Effector CD4-positive, alpha-beta T cell (primary cell): ENCODE data around the gene PNMA6F.
"Not testable (repeated sequence)": the region's sequence is repeated elsewhere in the genome, so short reads cannot be mapped to it uniquely, and the experiment has no call there.

Experiments used
- DNase-seq: peaks from one replicate; pipeline ENCODE4 v3.0.0-alpha.2; 2020

Gene PNMA6F

GRCh38 chrX:153334654-153335295, 13.2 kb upstream of the PNMA6F start:
- no peak for DNase-seq

- DNase-seq, result peak; percentile 71
Observed at GRCh38 chrX:153333821-153334653, 12.5 kb upstream of the PNMA6F start, which contains the start of gene ZNF275. ZNF275 (plus strand) TSS chrX:153334153; CDS start chrX:153336680, 2,527 bp downstream.

GRCh38 chrX:153333266-153333665, 11.7 kb upstream of the PNMA6F start:
- DNase-seq, result no peak

GRCh38 chrX:153327561-153327960, 6.0 kb upstream of the PNMA6F start:
- no peak for DNase-seq

- DNase-seq, result no peak
Observed at GRCh38 chrX:153320555-153321184, 897 bp downstream of the PNMA6F start.

GRCh38 chrX:153320047-153320443, 1.5 kb downstream of the PNMA6F start:
- DNase-seq, result not testable (repeated sequence)

- DNase-seq, result no peak
Observed at GRCh38 chrX:153319295-153320046, 2.1 kb downstream of the PNMA6F start.

GRCh38 chrX:153318811-153319210, 2.8 kb downstream of the PNMA6F start:
- no peak for DNase-seq

- DNase-seq, result no peak
Observed at GRCh38 chrX:153317996-153318722, 3.4 kb downstream of the PNMA6F start.

- no peak for DNase-seq
Observed at GRCh38 chrX:153317306-153317705, 4.3 kb downstream of the PNMA6F start.

- DNase-seq, result no peak
Observed at GRCh38 chrX:153312842-153313241, 8.7 kb downstream of the PNMA6F start.

- no peak for DNase-seq
Observed at GRCh38 chrX:153312041-153312440, 9.5 kb downstream of the PNMA6F start.

GRCh38 chrX:153310901-153311300, 10.7 kb downstream of the PNMA6F start:
- DNase-seq, result no peak

- no peak for DNase-seq
Observed at GRCh38 chrX:153307276-153308178, 14.0 kb downstream of the PNMA6F start.

GRCh38 chrX:153306527-153307115, 14.9 kb downstream of the PNMA6F start:
- DNase-seq, result no peak

- no peak for DNase-seq
Observed at GRCh38 chrX:153305972-153306371, 15.6 kb downstream of the PNMA6F start.

- DNase-seq, result no peak
Observed at GRCh38 chrX:153304988-153305736, 16.4 kb downstream of the PNMA6F start.

GRCh38 chrX:153303276-153304262, 18.0 kb downstream of the PNMA6F start:
- DNase-seq, result no peak

- no peak for DNase-seq
Observed at GRCh38 chrX:153302796-153303195, 18.8 kb downstream of the PNMA6F start.
